Uterus (tissue), 4 donors: ENCODE results near the gene KSR2. TPM values are rescaled to one million over a fixed set of nuclear protein-coding genes. Genes with fewer than 3 reads are reported as not detected.

Experiments
- DNase-seq, 2 donors: peaks; one replicate each; pipeline ENCODE4 v3.0.0-alpha.2; 2019 to 2020
- H3K27ac ChIP-seq, 2 donors: fragments of 200-600 bp; sonication (generic); 1 replicate in 1 of 2; 2 replicates in 1 of 2; pipeline ENCODE4 v1.5.1; 2016 to 2018
- H3K27me3 ChIP-seq, 2 donors: fragments of 200-600 bp; sonication (generic); one replicate each; pipeline ENCODE4 v1.5.1; 2018 to 2019; ENCODE audit warnings: control low read depth in 1 of 2
- H3K36me3 ChIP-seq, 2 donors: fragments of 200-600 bp; sonication (generic); one replicate each; pipeline ENCODE4 v1.5.1; 2019; ENCODE audit warnings: control low read depth in 1 of 2
- H3K4me1 ChIP-seq, 2 donors: fragments of 200-600 bp; sonication (generic); one replicate each; pipeline ENCODE4 v1.5.1; 2018 to 2019; ENCODE audit warnings: control low read depth in 1 of 2
- H3K4me3 ChIP-seq, 2 donors: fragments of 200-600 bp; sonication (generic); 1 replicate in 1 of 2; 2 replicates in 1 of 2; pipeline ENCODE4 v1.5.1; 2018 to 2019; ENCODE audit warnings: mild to moderate bottlenecking in 1 of 2
- H3K9me3 ChIP-seq, 2 donors: fragments of 200-600 bp; sonication (generic); one replicate each; pipeline ENCODE4 v1.5.1; 2019; ENCODE audit warnings: control low read depth in 1 of 2
- POLR2A ChIP-seq, 2 donors: fragments of 450-650 bp; IDR thresholded peaks; one replicate each; pipeline ENCODE4 v1.6.1; 2016; ENCODE audit warnings: antibody characterized with exemption in 2 of 2, mild to moderate bottlenecking in 1 of 2, moderate library complexity in 1 of 2
- intact Hi-C: fragments of 100-400 bp; cut with DNase I; formaldehyde crosslinking; loops from one replicate; pipeline ENCODE4 v1.15.1; 2023; ENCODE audit warnings: low total_unique reads
- total RNA-seq, 4 donors: library from RNA; depleted of rRNA in 3 of 4; stranded (reverse); fragments of >200 nt in 3 of 4; gene quantifications; one replicate each; pipeline versions ENCODE4 v1.1.0 to v1.2.4, GENCODE V29; 2014 to 2023
- TF ChIP-seq, protein P1 (sequence below), 4 experiments: fragments of 200-600 bp in 2 of 4; fragments of 450-650 bp in 2 of 4; sonication (generic) in 2 of 4; IDR thresholded peaks; one replicate each; pipeline ENCODE4 v1.5.1; 2016 to 2019; ENCODE audit warnings: antibody characterized with exemption in 4 of 4, mild to moderate bottlenecking in 2 of 4, moderate library complexity in 1 of 4
- donor health status: DM: yes; HTN: yes; CAD: no.

Gene KSR2
- total RNA-seq, 4 donors from 2014 or later: 0.03 to 0.28 TPM; not detected in 2

DNA sequence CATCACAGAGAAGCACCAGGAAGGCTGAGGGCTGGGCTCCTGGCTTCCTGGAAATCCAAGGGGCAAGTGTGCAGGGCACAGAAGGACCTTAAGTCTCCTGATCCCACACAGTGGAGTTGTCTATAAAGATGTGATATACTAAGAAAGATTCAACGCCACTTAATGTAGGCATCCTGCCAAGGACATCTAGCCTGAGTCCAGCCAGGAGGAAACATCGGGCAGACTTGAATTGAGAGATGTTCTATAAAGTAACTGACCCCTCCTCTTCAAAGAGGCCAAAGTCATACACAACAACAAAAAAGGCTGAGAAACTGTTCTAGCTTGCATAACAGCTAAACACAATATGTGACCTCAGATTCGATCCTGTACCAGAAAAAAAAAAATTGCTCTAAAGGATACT is 307.9 kb downstream of the KSR2 start:
- no peaks in the 10 kb centered on the region for H3K4me1 ChIP-seq
- no peaks in the 10 kb centered on the region for H3K36me3 ChIP-seq
- intact Hi-C loops: no loop called here
- no peak for TF ChIP-seq POLR2A (IDR thresholded peaks at IDR 0.05)
- TF ChIP-seq, protein P1, sequence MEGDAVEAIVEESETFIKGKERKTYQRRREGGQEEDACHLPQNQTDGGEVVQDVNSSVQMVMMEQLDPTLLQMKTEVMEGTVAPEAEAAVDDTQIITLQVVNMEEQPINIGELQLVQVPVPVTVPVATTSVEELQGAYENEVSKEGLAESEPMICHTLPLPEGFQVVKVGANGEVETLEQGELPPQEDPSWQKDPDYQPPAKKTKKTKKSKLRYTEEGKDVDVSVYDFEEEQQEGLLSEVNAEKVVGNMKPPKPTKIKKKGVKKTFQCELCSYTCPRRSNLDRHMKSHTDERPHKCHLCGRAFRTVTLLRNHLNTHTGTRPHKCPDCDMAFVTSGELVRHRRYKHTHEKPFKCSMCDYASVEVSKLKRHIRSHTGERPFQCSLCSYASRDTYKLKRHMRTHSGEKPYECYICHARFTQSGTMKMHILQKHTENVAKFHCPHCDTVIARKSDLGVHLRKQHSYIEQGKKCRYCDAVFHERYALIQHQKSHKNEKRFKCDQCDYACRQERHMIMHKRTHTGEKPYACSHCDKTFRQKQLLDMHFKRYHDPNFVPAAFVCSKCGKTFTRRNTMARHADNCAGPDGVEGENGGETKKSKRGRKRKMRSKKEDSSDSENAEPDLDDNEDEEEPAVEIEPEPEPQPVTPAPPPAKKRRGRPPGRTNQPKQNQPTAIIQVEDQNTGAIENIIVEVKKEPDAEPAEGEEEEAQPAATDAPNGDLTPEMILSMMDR (IDR thresholded peaks at IDR 0.05): no peak
- no peak for DNase-seq
- H3K9me3 ChIP-seq: no peaks in the 10 kb centered on the region
- no peak overlapping the region for H3K27ac ChIP-seq
- no peak overlapping the region for H3K4me3 ChIP-seq
- H3K27me3 ChIP-seq: no peaks in the 10 kb centered on the region

DNA sequence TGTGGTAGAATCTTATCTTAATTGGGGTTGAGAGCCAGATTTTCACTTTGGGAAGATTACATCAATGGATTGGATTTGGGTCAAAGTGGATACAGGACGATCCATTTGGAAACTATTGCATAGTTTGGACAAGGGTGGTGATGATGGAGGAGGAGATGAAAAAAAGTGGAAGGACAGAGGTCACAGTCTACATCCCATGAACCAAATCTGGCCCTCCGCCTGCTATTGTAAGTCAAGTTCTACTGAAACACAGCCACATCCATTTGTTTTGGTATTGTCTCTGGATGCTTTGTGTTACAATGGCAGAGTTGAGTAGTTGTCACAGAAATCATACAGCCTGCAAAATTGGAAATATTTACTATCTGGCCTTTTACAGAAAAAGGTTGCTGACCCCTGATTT is 310.6 kb downstream of the KSR2 start:
- TF ChIP-seq, protein P1 (IDR thresholded peaks at IDR 0.05): no peak
- no peak for TF ChIP-seq POLR2A (IDR thresholded peaks at IDR 0.05)
- Histone ChIP-seq H3K27ac (no peak overlapping the region), H3K4me3 (no peak overlapping the region), H3K4me1 (no peaks in the 10 kb centered on the region), H3K27me3 (no peaks in the 10 kb centered on the region), H3K9me3 (no peaks in the 10 kb centered on the region), H3K36me3 (no peaks in the 10 kb centered on the region)
- intact Hi-C loops: no loop called here
- no peak for DNase-seq

DNA sequence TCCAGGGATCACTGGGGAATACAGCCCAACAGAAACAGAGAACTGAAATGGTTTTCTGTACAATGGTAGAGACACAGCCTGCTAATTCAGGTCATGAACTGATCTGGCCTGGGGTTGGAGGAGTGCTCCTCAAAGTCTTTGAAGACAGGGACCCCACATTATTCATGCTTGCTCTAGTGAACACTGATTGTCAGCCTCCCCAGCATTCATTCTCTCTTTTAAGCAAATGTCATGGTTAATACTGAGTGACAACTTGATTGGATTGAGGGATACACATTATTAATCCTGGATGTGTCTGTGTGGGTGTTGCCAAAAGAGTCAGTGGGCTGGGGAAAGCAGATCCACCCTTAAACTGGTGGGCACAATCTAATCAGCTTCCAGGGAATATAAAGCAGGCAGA is 319.0 kb downstream of the KSR2 start:
- Histone ChIP-seq H3K27ac (no peak overlapping the region), H3K27me3 (no peaks in the 10 kb centered on the region), H3K9me3 (no peaks in the 10 kb centered on the region), H3K4me1 (no peaks in the 10 kb centered on the region), H3K4me3 (no peak overlapping the region), H3K36me3 (no peaks in the 10 kb centered on the region)
- no peak for DNase-seq
- intact Hi-C loops: no loop called here
- TF ChIP-seq POLR2A (IDR thresholded peaks at IDR 0.05): no peak
- TF ChIP-seq, protein P1 (IDR thresholded peaks at IDR 0.05): no peak

DNA sequence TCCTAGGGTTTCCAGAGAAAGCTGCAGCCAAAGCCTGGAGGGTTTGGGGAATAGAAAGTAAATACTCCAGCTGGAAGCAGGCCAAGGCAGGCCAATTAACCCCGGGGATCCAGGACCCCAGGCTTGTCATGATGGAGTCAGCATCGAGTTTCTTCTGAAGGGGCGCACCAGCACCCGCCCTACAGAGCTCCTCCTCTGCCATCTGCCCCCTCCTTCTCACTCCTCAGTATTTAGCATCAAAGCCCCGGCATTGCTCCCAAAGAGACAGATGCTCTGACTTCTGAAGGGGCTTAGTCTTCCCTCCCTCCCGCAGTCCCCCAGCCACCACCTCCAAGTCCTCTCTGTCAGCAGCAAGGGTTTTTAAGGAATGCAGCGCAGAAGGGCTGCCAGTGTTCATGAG is 322.3 kb downstream of the KSR2 start:
- TF ChIP-seq, protein P1 (IDR thresholded peaks at IDR 0.05): no peak
- TF ChIP-seq POLR2A (IDR thresholded peaks at IDR 0.05): no peak
- Histone ChIP-seq H3K4me3 (no peak overlapping the region), H3K27me3 (no peaks in the 10 kb centered on the region), H3K4me1 (no peaks in the 10 kb centered on the region), H3K27ac (no peak overlapping the region), H3K36me3 (no peaks in the 10 kb centered on the region), H3K9me3 (no peaks in the 10 kb centered on the region)
- intact Hi-C loops: no loop called here
- DNase-seq: no peak

DNA sequence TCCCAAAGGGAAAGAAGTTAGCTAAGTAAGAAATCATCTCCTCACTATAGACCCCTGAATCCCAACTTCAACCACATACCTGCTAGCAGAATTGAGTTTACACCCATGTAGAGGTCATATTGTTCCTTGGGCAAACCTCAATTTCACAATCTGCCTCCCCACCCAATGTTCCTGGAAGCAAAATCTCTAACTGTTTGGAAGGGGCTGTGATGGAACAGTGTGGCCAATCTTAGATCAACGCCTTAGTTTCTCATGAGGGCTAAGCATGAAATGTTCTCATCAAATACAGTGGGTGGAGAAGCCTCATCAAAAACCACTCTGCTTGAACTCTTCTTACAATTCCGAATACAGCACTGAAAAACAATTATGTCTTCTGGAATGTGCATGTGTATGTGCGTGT is 323.3 kb downstream of the KSR2 start:
- H3K27me3 ChIP-seq: no peaks in the 10 kb centered on the region
- no peak for DNase-seq
- H3K27ac ChIP-seq: no peak overlapping the region
- TF ChIP-seq, protein P1 (IDR thresholded peaks at IDR 0.05): no peak
- no peak for TF ChIP-seq POLR2A (IDR thresholded peaks at IDR 0.05)
- no peaks in the 10 kb centered on the region for H3K9me3 ChIP-seq
- H3K36me3 ChIP-seq: no peaks in the 10 kb centered on the region
- intact Hi-C loops: no loop called here
- H3K4me1 ChIP-seq: no peaks in the 10 kb centered on the region
- no peak overlapping the region for H3K4me3 ChIP-seq
